ENCODE measurements around the gene EGF.

DNA sequence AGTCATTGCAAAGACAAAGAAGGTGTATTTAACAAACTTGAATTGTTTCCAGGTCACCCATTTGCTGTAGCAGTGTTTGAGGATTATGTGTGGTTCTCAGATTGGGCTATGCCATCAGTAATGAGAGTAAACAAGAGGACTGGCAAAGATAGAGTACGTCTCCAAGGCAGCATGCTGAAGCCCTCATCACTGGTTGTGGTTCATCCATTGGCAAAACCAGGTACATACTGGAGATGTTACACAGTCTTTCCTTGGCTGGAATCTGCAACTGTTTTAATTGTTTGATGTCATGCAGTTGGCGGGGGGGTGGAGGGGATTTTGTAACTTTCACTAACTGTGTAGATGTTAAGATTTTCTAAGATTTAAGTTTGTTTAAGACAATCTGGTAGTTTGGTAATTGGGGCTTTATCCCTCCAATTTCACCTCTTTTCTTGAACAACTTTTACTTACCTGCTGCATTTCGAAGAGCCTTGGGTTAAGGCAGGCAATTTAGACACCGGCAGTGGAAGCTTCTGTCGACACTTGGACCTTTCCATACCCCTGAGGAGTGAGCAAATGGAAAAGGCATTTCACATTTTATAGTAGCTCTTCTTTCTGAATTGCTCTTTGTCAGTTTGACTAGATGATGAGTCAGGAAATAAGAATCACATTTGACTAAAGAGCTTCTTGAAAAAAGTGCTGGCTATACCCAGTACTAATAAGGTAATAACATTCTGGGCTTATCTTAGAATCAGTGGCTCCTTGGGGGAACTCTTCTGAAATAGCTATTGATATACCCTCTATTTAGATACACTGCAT is 67.4 kb downstream of the EGF start:
- TF ChIP-seq, protein P1, sequence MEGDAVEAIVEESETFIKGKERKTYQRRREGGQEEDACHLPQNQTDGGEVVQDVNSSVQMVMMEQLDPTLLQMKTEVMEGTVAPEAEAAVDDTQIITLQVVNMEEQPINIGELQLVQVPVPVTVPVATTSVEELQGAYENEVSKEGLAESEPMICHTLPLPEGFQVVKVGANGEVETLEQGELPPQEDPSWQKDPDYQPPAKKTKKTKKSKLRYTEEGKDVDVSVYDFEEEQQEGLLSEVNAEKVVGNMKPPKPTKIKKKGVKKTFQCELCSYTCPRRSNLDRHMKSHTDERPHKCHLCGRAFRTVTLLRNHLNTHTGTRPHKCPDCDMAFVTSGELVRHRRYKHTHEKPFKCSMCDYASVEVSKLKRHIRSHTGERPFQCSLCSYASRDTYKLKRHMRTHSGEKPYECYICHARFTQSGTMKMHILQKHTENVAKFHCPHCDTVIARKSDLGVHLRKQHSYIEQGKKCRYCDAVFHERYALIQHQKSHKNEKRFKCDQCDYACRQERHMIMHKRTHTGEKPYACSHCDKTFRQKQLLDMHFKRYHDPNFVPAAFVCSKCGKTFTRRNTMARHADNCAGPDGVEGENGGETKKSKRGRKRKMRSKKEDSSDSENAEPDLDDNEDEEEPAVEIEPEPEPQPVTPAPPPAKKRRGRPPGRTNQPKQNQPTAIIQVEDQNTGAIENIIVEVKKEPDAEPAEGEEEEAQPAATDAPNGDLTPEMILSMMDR (IDR thresholded peaks at IDR 0.05), result no peak
- TF ChIP-seq POLR2A (IDR thresholded peaks at IDR 0.05), result no peak

All from testis (tissue), 2 donors.